NB4 (cell line): Measurements from ENCODE around the gene DUS3L.

Source experiments
- CTCF ChIP-seq: IDR thresholded peaks from one replicate; pipeline ENCODE4 v1.5.1; 2012; ENCODE audit warnings: low read depth, low read length
- MYC ChIP-seq: IDR thresholded peaks from 2 replicates; pipeline ENCODE4 v1.6.1; 2011; ENCODE audit warnings: low read depth, low read length

GRCh38 chr19:5762608-5763217, 28.2 kb downstream of the DUS3L start:
- TF ChIP-seq CTCF (no peak), MYC (no peak)
